NCI-H2029 treated with DMSO at 0.1 percent for 48 hours (cell line): ENCODE data around the gene PPM1F.
"Not testable (repeated sequence)": the region's sequence is repeated elsewhere in the genome, so short reads cannot be mapped to it uniquely, and the experiment has no call there.

Experiments used
- DNase-seq: peaks from one replicate; lab custom pipeline; 2025; lab: John Stamatoyannopoulos, UW

The PPM1F gene

DNA sequence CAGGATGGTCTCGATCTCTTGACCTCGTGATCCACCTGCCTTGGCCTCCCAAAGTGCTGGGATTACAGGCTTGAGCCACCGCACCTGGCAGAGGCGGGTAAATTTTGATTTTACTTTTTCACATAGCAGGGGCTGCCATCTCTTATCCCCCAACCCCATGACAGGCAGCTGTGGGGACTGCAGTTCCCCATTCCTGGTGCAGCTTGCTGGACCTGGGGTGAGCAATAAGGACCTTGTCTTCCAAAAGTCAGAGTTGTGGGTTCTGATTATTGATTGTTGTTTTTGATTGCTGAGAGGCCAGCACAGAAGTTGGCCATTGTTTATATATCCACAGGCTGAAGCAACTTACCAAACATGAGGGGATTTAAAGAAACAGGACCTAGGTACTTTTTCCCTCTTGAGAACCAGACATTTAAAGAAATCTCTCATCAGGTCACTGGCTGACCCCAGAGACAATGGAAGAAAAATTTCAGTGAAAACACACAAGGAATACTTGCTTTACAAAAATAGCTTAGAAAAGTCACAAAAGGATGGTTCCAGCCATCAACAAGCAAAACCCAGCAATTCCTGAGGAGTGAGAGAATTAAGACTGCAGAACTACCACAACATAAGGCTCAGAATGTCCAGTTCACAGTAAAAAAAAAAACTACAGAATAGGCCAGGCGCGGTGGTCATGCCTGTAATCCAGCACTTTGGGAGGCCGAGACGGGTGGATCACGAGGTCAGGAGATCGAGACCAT, 63.2 kb downstream of the PPM1F start:
- no peak for DNase-seq

GRCh38 chr22:21887841-21888240, 64.8 kb downstream of the PPM1F start:
- no peak for DNase-seq

GRCh38 chr22:21883930-21884329, 68.7 kb downstream of the PPM1F start:
- not testable (repeated sequence) for DNase-seq

DNA sequence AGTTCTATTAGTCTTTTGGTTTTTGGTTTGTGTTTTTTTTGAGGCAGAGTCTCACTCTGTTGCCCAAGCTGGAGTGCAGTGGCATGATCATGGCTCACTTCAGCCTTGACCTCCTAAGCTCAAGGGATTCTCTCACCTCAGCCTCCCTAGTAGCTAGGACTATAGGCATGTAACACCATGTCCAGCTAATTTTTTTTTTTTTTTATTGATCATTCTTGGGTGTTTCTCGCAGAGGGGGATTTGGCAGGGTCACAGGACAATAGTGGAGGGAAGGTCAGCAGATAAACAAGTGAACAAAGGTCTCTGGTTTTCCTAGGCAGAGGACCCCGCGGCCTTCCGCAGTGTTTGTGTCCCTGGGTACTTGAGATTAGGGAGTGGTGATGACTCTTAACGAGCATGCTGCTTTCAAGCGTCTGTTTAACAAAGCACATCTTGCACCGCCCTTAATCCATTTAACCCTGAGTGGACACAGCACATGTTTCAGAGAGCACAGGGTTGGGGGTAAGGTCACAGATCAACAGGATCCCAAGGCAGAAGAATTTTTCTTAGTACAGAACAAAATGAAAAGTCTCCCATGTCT, 69.8 kb downstream of the PPM1F start:
- not testable (repeated sequence) for DNase-seq

DNA sequence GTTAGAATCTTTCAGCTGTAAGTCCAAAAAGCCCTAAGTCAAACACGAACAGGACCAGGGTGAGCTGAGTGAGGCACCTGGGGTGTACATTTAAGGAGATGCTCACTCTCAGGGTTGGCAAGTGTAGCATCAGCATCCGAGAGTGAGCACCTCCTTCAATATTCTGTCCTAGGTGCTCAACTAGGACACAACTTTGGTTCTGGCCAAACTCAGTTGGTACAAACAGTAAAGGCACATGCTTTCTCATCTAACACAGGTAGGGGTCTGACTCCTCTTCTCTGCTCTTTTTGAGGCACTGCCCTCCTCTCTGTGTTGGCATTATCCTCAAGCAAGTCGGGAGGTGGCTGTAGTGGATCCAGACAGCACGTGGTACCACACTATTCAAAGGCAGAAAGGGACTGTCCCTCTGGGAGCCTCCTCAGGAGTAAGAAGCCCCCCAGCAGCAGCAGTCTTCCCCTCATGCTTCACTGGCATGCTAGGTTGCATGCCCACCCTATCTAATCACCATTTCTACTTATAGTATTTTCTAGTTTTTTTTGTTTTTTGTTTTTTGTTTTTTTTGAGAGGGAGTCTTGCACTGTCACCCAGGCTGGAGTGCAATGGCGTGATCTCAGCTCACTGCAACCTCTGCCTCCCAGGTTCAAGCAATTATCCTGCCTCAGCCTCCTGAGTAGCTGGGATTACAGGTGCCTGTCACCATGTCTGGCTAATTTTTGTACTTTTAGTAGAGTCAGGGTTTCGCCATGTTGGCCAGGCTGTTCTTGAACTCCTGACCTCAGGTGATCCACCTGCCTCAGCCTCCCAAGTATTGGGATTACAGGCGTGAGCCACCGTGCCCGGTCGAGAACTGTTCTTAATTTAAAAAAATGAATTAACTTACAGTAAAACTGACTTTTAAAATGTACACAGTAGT, 70.6 kb downstream of the PPM1F start:
- no peak for DNase-seq

- no peak for DNase-seq
Measured at GRCh38 chr22:21876486-21877176, 76.0 kb downstream of the PPM1F start.

- DNase-seq = not testable (repeated sequence)
Measured at GRCh38 chr22:21874953-21875352, 77.7 kb downstream of the PPM1F start.

- no peak for DNase-seq
Measured at GRCh38 chr22:21873619-21874018, 79.0 kb downstream of the PPM1F start.

DNA sequence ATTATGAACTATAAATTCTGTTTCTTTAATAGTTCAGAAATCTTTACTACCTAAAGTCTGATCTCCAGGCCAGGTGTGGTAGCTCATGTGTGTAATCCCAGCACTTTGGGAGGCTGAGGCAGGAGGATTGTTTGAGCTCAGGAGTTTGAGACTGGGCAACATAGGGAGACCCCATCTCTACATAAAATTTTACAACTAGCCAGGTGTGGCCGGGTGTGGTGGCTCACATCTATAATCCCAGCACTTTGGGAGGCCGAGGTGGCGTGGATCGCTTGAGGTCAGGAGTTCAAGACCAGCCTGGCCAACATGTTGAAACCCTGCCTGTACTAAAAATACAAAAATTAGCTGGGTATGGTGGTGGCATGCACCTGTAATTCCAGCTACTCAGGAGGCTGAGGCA, 79.9 kb downstream of the PPM1F start:
- DNase-seq = not testable (repeated sequence)
